AG09309 (cell line): ENCODE results near the gene CMTM5.

ENCODE experiments used
- DNase-seq: peaks from one replicate; pipeline ENCODE4 v3.0.0-alpha.2; 2010; ENCODE audit warnings: low read depth
- H3K4me3 ChIP-seq: 2 replicates; pipeline ENCODE4 v1.5.1; 2011; ENCODE audit warnings: mild to moderate bottlenecking, low read depth, low read length, moderate library complexity; ENCODE audit not compliant: control insufficient read depth
- CTCF ChIP-seq: IDR thresholded peaks from 2 replicates; pipeline ENCODE4 v1.5.1; 2011; ENCODE audit warnings: mild to moderate bottlenecking, low read depth, low read length, inconsistent platforms; ENCODE audit not compliant: insufficient read depth, control insufficient read depth; ENCODE audit errors: missing control alignments

The CMTM5 gene

GRCh38 chr14:23376482-23377197 is at the start of gene CMTM5:
Gene CMTM5, plus strand, starts transcription at chr14:23377046. Its CDS starts 206 bp downstream, at chr14:23377252.
- DNase-seq, result no peak
- H3K4me3 ChIP-seq, result no peak within 1 kb of the TSS
- TF ChIP-seq CTCF, result no peak

- peak; percentile 44 for DNase-seq
- no peak overlapping the region for H3K4me3 ChIP-seq
- TF ChIP-seq CTCF, result peak; percentile 81
Observed at GRCh38 chr14:23327947-23328744, 48.7 kb upstream of the CMTM5 start.

GRCh38 chr14:23335623-23336022 is 41.2 kb upstream of the CMTM5 start:
- no peak overlapping the region for H3K4me3 ChIP-seq
- no peak for TF ChIP-seq CTCF
- DNase-seq, result no peak

- TF ChIP-seq CTCF, result no peak
- no peak for DNase-seq
- H3K4me3 ChIP-seq, result no peak overlapping the region
Observed at GRCh38 chr14:23339506-23340268, 37.2 kb upstream of the CMTM5 start.

GRCh38 chr14:23344481-23344880 is 32.4 kb upstream of the CMTM5 start:
- DNase-seq, result no peak

More at GRCh38 chr14:23344481-23344880, 32.4 kb upstream of the CMTM5 start:
- no peak overlapping the region for H3K4me3 ChIP-seq
- TF ChIP-seq CTCF, result no peak
